Upper lobe of right lung (tissue), 1 donor: ENCODE data around the gene COL21A1. TPM values are rescaled to one million over a fixed set of nuclear protein-coding genes. Genes with fewer than 3 reads are reported as not detected.

Source experiments
- ATAC-seq: fragments of 200-7000 bp; cut with Tn5 transposase; one replicate; pipeline ENCODE4 v1.9.1; 2020; ENCODE audit warnings: mild to moderate bottlenecking, moderate library complexity
- DNase-seq: peaks from one replicate; pipeline ENCODE4 v3.0.0-alpha.2; 2020
- H3K27ac ChIP-seq: fragments of 200-600 bp; one replicate; pipeline ENCODE4 v1.8.0; 2022
- H3K27me3 ChIP-seq: fragments of 200-600 bp; one replicate; pipeline ENCODE4 v1.8.0; 2022; ENCODE audit warnings: mild to moderate bottlenecking
- H3K36me3 ChIP-seq: fragments of 200-600 bp; one replicate; pipeline ENCODE4 v1.8.0; 2022
- H3K4me1 ChIP-seq: fragments of 200-600 bp; one replicate; pipeline ENCODE4 v1.8.0; 2022
- H3K4me3 ChIP-seq: fragments of 200-600 bp; one replicate; pipeline ENCODE4 v1.8.0; 2022; ENCODE audit warnings: mild to moderate bottlenecking
- H3K9me3 ChIP-seq: fragments of 200-600 bp; one replicate; pipeline ENCODE4 v1.8.0; 2022
- intact Hi-C: fragments of 100-400 bp; cut with DNase I; formaldehyde crosslinking; loops from one replicate; pipeline ENCODE4 v1.11.0; 2022
- total RNA-seq: library from RNA; stranded (reverse); fragmentation: NEBNext Ultra II Directional; extraction: Animal tissue kit (Norgen Biotek cat#: 25700); gene quantifications from one replicate; pipeline ENCODE4 v1.2.1, GENCODE V29; 2021
- TF ChIP-seq, protein P1 (sequence below): fragments of 200-600 bp; IDR thresholded peaks from one replicate; pipeline ENCODE4 v1.8.0; 2022; ENCODE audit warnings: antibody characterized with exemption
- donor health status: DM: no; HTN: yes; CAD: no; lungs with severe emphysema.

COL21A1 gene
- total RNA-seq, 1 donor from 2014 or later = 15.6 TPM

- TF ChIP-seq, protein P1, sequence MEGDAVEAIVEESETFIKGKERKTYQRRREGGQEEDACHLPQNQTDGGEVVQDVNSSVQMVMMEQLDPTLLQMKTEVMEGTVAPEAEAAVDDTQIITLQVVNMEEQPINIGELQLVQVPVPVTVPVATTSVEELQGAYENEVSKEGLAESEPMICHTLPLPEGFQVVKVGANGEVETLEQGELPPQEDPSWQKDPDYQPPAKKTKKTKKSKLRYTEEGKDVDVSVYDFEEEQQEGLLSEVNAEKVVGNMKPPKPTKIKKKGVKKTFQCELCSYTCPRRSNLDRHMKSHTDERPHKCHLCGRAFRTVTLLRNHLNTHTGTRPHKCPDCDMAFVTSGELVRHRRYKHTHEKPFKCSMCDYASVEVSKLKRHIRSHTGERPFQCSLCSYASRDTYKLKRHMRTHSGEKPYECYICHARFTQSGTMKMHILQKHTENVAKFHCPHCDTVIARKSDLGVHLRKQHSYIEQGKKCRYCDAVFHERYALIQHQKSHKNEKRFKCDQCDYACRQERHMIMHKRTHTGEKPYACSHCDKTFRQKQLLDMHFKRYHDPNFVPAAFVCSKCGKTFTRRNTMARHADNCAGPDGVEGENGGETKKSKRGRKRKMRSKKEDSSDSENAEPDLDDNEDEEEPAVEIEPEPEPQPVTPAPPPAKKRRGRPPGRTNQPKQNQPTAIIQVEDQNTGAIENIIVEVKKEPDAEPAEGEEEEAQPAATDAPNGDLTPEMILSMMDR = no peak
- no peak overlapping the region for H3K4me3 ChIP-seq
- ATAC-seq (no peak), DNase-seq (no peak)
- intact Hi-C loops = no loop called here
- H3K9me3 ChIP-seq = no peaks in the 10 kb centered on the region
- no peaks in the 10 kb centered on the region for H3K27me3 ChIP-seq
- no peak overlapping the region for H3K27ac ChIP-seq
- no peaks in the 10 kb centered on the region for H3K36me3 ChIP-seq
- no peaks in the 10 kb centered on the region for H3K4me1 ChIP-seq
These were observed 210.3 kb downstream of the COL21A1 start for GRCh38 chr6:56036916-56037600.

DNA sequence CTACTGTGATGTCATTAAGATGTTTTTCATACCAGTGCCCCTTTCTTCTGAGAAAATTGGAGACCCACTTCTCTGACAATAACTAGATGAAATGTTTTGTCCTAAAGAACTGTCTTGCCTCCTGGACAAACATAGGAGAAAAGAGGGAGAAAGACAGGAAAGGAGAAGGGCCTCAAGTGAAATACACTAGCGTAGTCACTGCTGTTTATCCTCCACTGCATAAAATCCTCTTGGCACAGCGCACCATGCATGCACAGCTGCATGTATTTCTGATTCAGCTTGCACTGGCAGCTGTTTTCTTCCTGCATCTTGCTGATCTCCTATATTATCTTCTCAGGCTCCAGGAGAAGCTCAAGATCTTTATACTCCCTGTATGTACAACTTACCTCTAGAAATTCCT lies 214.0 kb downstream of the COL21A1 start:
- Histone ChIP-seq H3K27ac (no peak overlapping the region), H3K27me3 (no peaks in the 10 kb centered on the region), H3K9me3 (no peaks in the 10 kb centered on the region), H3K4me3 (no peak overlapping the region), H3K4me1 (no peaks in the 10 kb centered on the region), H3K36me3 (no peaks in the 10 kb centered on the region)
- no peak for ATAC-seq
- intact Hi-C loops = no loop called here
- TF ChIP-seq, protein P1 = no peak
- no peak for DNase-seq

DNA sequence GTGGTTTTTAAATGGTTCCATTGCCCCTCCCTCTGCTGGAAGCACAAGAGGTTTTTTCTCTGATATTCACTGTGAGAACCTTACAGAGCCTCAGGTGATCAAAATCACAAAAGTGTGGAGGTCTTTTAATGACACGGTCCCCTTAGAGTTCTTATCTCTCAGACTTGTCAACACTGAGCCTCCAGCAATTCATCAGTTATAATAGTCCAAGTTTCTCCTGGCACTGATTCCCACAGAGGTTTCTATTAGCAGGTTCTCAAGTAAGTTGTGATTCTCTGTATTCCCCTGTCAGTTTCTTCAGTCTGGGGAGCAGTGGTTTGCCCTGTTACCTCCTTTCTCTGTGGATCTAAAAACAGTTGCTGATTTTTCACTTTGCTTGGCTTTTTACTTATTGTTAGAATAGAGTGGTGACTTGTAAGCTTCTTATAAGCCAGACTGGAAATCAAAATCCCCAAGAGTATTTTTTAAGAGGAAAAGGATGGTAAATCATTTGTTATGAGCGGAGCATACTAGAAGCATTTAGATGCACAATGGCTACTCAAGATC lies 214.6 kb downstream of the COL21A1 start:
- no peaks in the 10 kb centered on the region for H3K9me3 ChIP-seq
- H3K36me3 ChIP-seq = no peaks in the 10 kb centered on the region
- H3K4me1 ChIP-seq = no peaks in the 10 kb centered on the region
- H3K27me3 ChIP-seq = no peaks in the 10 kb centered on the region
- intact Hi-C loops = no loop called here
- H3K27ac ChIP-seq = no peak overlapping the region
- TF ChIP-seq, protein P1 = no peak
- ATAC-seq (no peak), DNase-seq (no peak)
- H3K4me3 ChIP-seq = no peak overlapping the region

DNA sequence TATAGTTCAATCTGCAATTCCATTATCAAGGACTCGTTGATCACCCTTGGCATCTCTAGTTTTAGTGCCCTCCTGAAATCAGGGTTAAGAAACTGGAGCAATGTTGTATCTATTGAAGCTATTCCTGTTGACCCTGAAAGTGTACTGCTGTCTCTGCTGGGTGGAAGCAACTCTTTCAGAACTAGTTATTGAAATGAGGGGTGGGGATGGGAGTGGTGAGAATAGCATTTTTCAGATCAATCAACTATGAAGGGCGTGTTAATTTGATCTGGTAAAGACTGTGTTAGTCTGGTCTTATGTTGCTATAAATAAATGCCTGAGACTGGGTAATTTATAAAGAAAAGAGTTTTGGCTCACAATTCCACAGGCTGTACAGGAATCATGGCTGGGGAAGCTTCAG lies 219.5 kb downstream of the COL21A1 start:
- ATAC-seq (no peak), DNase-seq (no peak)
- Histone ChIP-seq H3K9me3 (no peaks in the 10 kb centered on the region), H3K27me3 (no peaks in the 10 kb centered on the region), H3K36me3 (no peaks in the 10 kb centered on the region), H3K27ac (no peak overlapping the region), H3K4me1 (no peaks in the 10 kb centered on the region), H3K4me3 (no peak overlapping the region)
- TF ChIP-seq, protein P1 = no peak
- intact Hi-C loops = no loop called here

DNA sequence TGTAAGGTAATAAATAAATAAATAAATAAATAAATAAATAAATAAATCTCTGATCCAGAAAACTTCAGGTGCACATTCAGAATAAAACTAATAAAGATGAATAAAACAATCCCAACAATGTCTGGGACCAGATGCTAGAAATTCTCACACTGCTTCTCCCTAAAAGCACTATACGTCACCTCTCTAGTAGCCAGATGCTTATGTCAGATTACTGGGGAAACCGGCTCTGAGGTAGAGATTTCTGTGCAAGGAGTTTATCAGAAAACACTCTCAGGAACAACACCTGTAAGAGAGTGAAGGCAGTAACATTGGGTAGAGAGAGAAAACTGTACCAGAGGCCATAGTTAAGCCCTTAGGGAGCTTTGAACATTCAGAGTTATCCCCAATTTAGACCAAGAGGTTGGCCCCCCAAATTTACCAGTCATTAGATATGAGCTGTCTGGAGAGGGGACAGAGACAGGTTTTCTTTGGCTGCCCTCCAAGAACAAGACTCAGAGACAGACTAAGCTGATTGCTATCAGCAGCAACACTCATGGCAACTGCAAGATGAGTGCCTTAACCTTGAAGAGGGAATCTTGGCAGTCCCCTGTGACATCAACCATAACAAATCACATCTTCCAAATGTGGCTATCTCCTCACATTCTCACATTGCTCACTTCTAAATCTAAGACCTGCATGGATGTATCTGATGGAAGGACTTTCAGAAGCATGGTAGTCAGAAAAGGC lies 220.8 kb downstream of the COL21A1 start:
- Histone ChIP-seq H3K4me3 (no peak overlapping the region), H3K4me1 (no peaks in the 10 kb centered on the region), H3K27ac (no peak overlapping the region), H3K9me3 (no peaks in the 10 kb centered on the region), H3K36me3 (no peaks in the 10 kb centered on the region), H3K27me3 (no peaks in the 10 kb centered on the region)
- DNase-seq (no peak), ATAC-seq (no peak)
- TF ChIP-seq, protein P1 = no peak
- intact Hi-C loops = no loop called here
